ENCODE data around the gene P2RX6. TPM values are rescaled to one million over a fixed set of nuclear protein-coding genes. Genes with fewer than 3 reads are reported as not detected.

P2RX6 gene
- total RNA-seq, 2 experiments from 2014 or later = 0.22 to 0.25 TPM

GRCh38 chr22:20982563-20982882, 32.4 kb upstream of the P2RX6 start:
- DNase-seq (no peak), ATAC-seq (no peak)
- H3K4me3 Mint-ChIP-seq = peak overlapping the region; percentile 92
- H3K36me3 Mint-ChIP-seq (ENCODE audit: low read depth) = peaks cover 11% of the 10 kb centered on the region
- no peaks in the 10 kb centered on the region for H3K27me3 Mint-ChIP-seq
- intact Hi-C loops (cut with micrococcal nuclease) = no loop called here
- ChIA-PET CTCF (interaction anchor here (1.0 to 4.2 kb wide), 6 partner anchors 9 to 97 kb away, joined by 3 to 13 read pairs (median 4); no protein-coding TSS in a partner anchor), POLR2A (interaction anchor here (0.9 to 5.2 kb wide), 4 partner anchors 8 to 25 kb away, joined by 3 to 51 read pairs (median 6); partner anchors contain the start of gene THAP7)
- H3K27ac Mint-ChIP-seq = peak overlapping the region; percentile 84
- peaks cover 4% of the 10 kb centered on the region for H3K9me3 Mint-ChIP-seq
- H3K4me1 Mint-ChIP-seq (ENCODE audit: low read depth) = peaks cover 40% of the 10 kb centered on the region
- TF ChIP-seq CTCF (IDR thresholded peaks at IDR 0.05) = no peak

DNA sequence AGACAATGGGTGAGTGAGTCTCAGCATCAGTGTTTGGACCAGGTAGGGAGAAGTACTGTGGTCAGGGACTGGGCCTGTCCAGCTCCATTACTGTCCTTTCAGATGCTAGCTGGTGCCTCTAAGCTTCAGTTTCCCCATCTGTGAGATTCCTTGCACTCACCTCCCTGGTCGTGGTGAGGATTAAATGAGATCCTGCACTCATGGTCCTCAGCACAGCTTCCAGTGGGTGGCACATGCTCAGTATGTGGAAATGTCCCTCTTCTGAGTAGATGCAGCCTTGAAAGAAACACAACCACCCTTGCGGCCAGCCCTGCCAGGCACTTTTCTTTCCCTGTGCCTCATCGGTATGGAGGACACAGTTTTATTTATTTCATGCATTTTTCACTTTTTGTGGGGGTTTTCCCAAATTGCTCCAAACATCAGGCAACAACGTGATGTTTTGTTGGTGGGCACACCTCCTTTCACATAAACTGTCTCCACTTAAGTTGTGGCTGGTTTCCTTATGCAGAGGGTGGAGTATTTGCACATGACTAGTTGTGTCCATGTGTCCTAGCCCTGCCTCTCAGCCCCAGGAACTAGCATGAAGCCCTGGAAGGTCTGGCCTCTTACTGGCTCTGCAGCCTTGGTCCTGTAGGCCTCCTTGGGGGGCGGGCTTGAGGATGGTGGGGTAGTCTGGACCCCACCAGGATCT, 31.7 kb upstream of the P2RX6 start:
- ChIA-PET POLR2A (interaction anchor here (2.4 to 5.2 kb wide), 2 partner anchors 11 to 18 kb away, joined by 8 to 51 read pairs; partner anchors contain the start of gene THAP7), CTCF (interaction anchor here (1.2 to 4.2 kb wide), 3 partner anchors 10 to 98 kb away, joined by 3 to 13 read pairs (median 6); no protein-coding TSS in a partner anchor)
- intact Hi-C loops (cut with micrococcal nuclease) = no loop called here
- peak overlapping the region; percentile 84 for H3K27ac Mint-ChIP-seq
- ATAC-seq (no peak), DNase-seq (no peak)
- no peaks in the 10 kb centered on the region for H3K27me3 Mint-ChIP-seq
- peaks cover 4% of the 10 kb centered on the region for H3K9me3 Mint-ChIP-seq
- peaks cover 40% of the 10 kb centered on the region for H3K4me1 Mint-ChIP-seq (ENCODE audit: low read depth)
- H3K36me3 Mint-ChIP-seq (ENCODE audit: low read depth) = peaks cover 15% of the 10 kb centered on the region
- H3K4me3 Mint-ChIP-seq = peak overlapping the region; percentile 92
- no peak for TF ChIP-seq CTCF (IDR thresholded peaks at IDR 0.05)

DNA sequence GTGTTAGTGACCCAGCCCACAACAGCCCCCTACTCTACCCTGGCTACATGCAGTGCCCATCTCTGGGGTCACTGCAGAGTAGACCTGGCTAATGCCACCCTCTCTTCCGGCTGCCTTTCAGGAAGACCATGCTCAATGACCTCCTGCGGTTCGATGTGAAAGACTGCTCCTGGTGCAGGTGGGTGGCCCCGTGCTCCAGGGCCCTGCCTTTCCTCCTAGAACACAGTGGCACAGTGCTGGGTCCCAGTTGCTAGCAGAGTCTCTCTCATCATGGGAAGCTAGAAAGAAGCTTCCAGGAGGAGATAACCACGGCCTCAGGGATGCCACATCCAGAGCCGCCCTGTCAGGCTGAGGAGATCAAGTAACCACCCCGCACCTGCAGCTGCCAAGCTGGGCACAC, 29.2 kb upstream of the P2RX6 start:
- H3K4me1 Mint-ChIP-seq (ENCODE audit: low read depth) = peaks cover 26% of the 10 kb centered on the region
- no peak for TF ChIP-seq CTCF (IDR thresholded peaks at IDR 0.05)
- H3K36me3 Mint-ChIP-seq (ENCODE audit: low read depth) = peaks cover 17% of the 10 kb centered on the region
- ATAC-seq = no peak
- no peak for DNase-seq
- no peak overlapping the region for H3K27ac Mint-ChIP-seq
- intact Hi-C loops (cut with micrococcal nuclease) = no loop called here
- H3K4me3 Mint-ChIP-seq = no peak overlapping the region
- ChIA-PET POLR2A (interaction anchor here (3.6 kb wide), 1 partner anchor 13 kb away, joined by 20 read pairs; no protein-coding TSS in a partner anchor), CTCF (no interaction called here)
- H3K27me3 Mint-ChIP-seq = no peaks in the 10 kb centered on the region
- H3K9me3 Mint-ChIP-seq = no peaks in the 10 kb centered on the region

- POLR2A ChIA-PET = interaction anchor here (3.6 kb wide), 1 partner anchor 12 kb away, joined by 20 read pairs; no protein-coding TSS in a partner anchor
- CTCF ChIA-PET = no interaction called here
- DNase-seq (no peak), ATAC-seq (no peak)
- Mint-ChIP-seq H3K27ac (no peak overlapping the region), H3K4me3 (no peak overlapping the region), H3K9me3 (no peaks in the 10 kb centered on the region), H3K4me1 (ENCODE audit: low read depth) (peaks cover 21% of the 10 kb centered on the region), H3K27me3 (no peaks in the 10 kb centered on the region), H3K36me3 (ENCODE audit: low read depth) (peaks cover 17% of the 10 kb centered on the region)
- no peak for TF ChIP-seq CTCF (IDR thresholded peaks at IDR 0.05)
- intact Hi-C loops (cut with micrococcal nuclease) = no loop called here
Measured at GRCh38 chr22:20986365-20986764, 28.6 kb upstream of the P2RX6 start.

GRCh38 chr22:20987375-20987774, 27.6 kb upstream of the P2RX6 start:
- Mint-ChIP-seq H3K27ac (no peak overlapping the region), H3K4me3 (no peak overlapping the region), H3K27me3 (no peaks in the 10 kb centered on the region), H3K4me1 (ENCODE audit: low read depth) (peaks cover 20% of the 10 kb centered on the region), H3K9me3 (no peaks in the 10 kb centered on the region), H3K36me3 (ENCODE audit: low read depth) (peaks cover 19% of the 10 kb centered on the region)
- DNase-seq = no peak
- CTCF ChIA-PET = no interaction called here
- intact Hi-C loops (cut with micrococcal nuclease) = no loop called here
- POLR2A ChIA-PET = interaction anchor here (1.6 to 3.6 kb wide), 2 partner anchors 11 to 16 kb away, joined by 3 to 20 read pairs; no protein-coding TSS in a partner anchor
- no peak for ATAC-seq
- TF ChIP-seq CTCF (IDR thresholded peaks at IDR 0.05) = no peak

Measured in activated CD8-positive, alpha-beta T cell treated with anti-CD3 and anti-CD28 coated beads for 36 hours (primary cell).